Activated naive CD4-positive, alpha-beta T cell treated with anti-CD3 and anti-CD28 coated beads for 36 hours (primary cell): ENCODE data around the gene DRAP1. TPM values are rescaled to one million over a fixed set of nuclear protein-coding genes. Genes with fewer than 3 reads are reported as not detected.

ENCODE experiments used
- CTCF ChIA-PET: fragments of 350-600 bp; sonication (Branson Sonifier 250); formaldehyde crosslinking; loops from one replicate; lab custom pipeline; 2021; ENCODE audit warnings: antibody characterized with exemption; lab: Charles Lee
- DNase-seq: peaks from one replicate; pipeline ENCODE4 v3.0.0-alpha.2; 2020
- H3K27ac Mint-ChIP-seq: one replicate; pipeline ENCODE4 v1.8.0; 2021; ENCODE audit warnings: mild to moderate bottlenecking, mixed read lengths
- H3K27me3 Mint-ChIP-seq: one replicate; pipeline ENCODE4 v1.8.0; 2021; ENCODE audit warnings: low read depth, mixed read lengths
- H3K36me3 Mint-ChIP-seq: one replicate; pipeline ENCODE4 v1.8.0; 2021; ENCODE audit warnings: low read depth, mixed read lengths
- H3K4me1 Mint-ChIP-seq: one replicate; pipeline ENCODE4 v1.8.0; 2021; ENCODE audit warnings: low read depth, mixed read lengths
- H3K4me3 Mint-ChIP-seq: one replicate; pipeline ENCODE4 v1.8.0; 2021; ENCODE audit warnings: mild to moderate bottlenecking, moderate library complexity, mixed read lengths
- H3K9me3 Mint-ChIP-seq: one replicate; pipeline ENCODE4 v1.8.0; 2021; ENCODE audit warnings: mixed read lengths
- intact Hi-C: fragments of 100-400 bp; cut with micrococcal nuclease; formaldehyde crosslinking; loops from one replicate; pipeline ENCODE4 v1.15.1; 2023
- total RNA-seq, 2 experiments: library from RNA; stranded (reverse); gene quantifications; one replicate each; pipeline ENCODE4 v1.2.3, GENCODE V29; 2021

DRAP1 gene
- total RNA-seq, 2 experiments from 2014 or later = 117 to 134 TPM

GRCh38 chr11:65960824-65961266 is 41.6 kb downstream of the DRAP1 start:
- Mint-ChIP-seq H3K36me3 (peaks cover 14% of the 10 kb centered on the region), H3K4me1 (peaks cover 51% of the 10 kb centered on the region), H3K9me3 (no peaks in the 10 kb centered on the region), H3K4me3 (peak overlapping the region; percentile 95), H3K27me3 (no peaks in the 10 kb centered on the region), H3K27ac (peak overlapping the region; percentile 95)
- DNase-seq = no peak
- CTCF ChIA-PET = interaction anchor here (0.6 to 1.7 kb wide), 3 partner anchors 76 to 653 kb away, joined by 3 to 5 read pairs (median 3); no protein-coding TSS in a partner anchor
- intact Hi-C loops = loop anchor here (1.0 to 2.0 kb wide), 7 partner anchors 28 to 101 kb away; partner anchors contain the start of genes BANF1, C11orf68, CCDC85B and DRAP1

GRCh38 chr11:65961267-65962140 is 42.3 kb downstream of the DRAP1 start, which contains the start of gene SART1:
Gene SART1 (plus strand): TSS chr11:65961734. CDS start chr11:65961781, 47 bp downstream.
- Mint-ChIP-seq H3K4me1 (peaks cover 47% of the 10 kb centered on the region), H3K27me3 (no peaks in the 10 kb centered on the region), H3K4me3 (peak within 1 kb of the TSS; percentile 95), H3K27ac (peak within 1 kb of the TSS; percentile 95), H3K36me3 (peaks cover 18% of the 10 kb centered on the region), H3K9me3 (no peaks in the 10 kb centered on the region)
- CTCF ChIA-PET = interaction anchor here (1.0 to 1.7 kb wide), 3 partner anchors 76 to 88 kb away, joined by 3 to 5 read pairs (median 4); no protein-coding TSS in a partner anchor
- DNase-seq = peak; percentile 98
- intact Hi-C loops = loop anchor here (1.0 to 2.0 kb wide), 7 partner anchors 27 to 101 kb away; partner anchors contain the start of genes BANF1, C11orf68, CCDC85B and DRAP1

GRCh38 chr11:65962141-65962564 is 42.9 kb downstream of the DRAP1 start:
- Mint-ChIP-seq H3K27ac (peak overlapping the region; percentile 81), H3K4me3 (peak overlapping the region; percentile 95), H3K9me3 (no peaks in the 10 kb centered on the region), H3K36me3 (peaks cover 19% of the 10 kb centered on the region), H3K4me1 (peaks cover 40% of the 10 kb centered on the region), H3K27me3 (no peaks in the 10 kb centered on the region)
- CTCF ChIA-PET = interaction anchor here (1.2 kb wide), 1 partner anchor 78 kb away, joined by 4 read pairs; no protein-coding TSS in a partner anchor
- no peak for DNase-seq
- intact Hi-C loops = no loop called here

GRCh38 chr11:65964906-65965305 is 45.7 kb downstream of the DRAP1 start:
- no peaks in the 10 kb centered on the region for H3K9me3 Mint-ChIP-seq
- H3K4me3 Mint-ChIP-seq = no peak overlapping the region
- peaks cover 29% of the 10 kb centered on the region for H3K36me3 Mint-ChIP-seq
- no peak for DNase-seq
- H3K4me1 Mint-ChIP-seq = peaks cover 33% of the 10 kb centered on the region
- H3K27me3 Mint-ChIP-seq = no peaks in the 10 kb centered on the region
- CTCF ChIA-PET = interaction anchor here (1.0 to 1.6 kb wide), 3 partner anchors 23 to 80 kb away, joined by 3 to 8 read pairs (median 4); partner anchors contain the start of gene FIBP
- H3K27ac Mint-ChIP-seq = no peak overlapping the region
- intact Hi-C loops = no loop called here

- CTCF ChIA-PET = interaction anchor here (0.9 to 1.6 kb wide), 3 partner anchors 22 to 78 kb away, joined by 4 to 8 read pairs (median 4); partner anchors contain the start of gene FIBP
- H3K4me3 Mint-ChIP-seq = no peak overlapping the region
- no peaks in the 10 kb centered on the region for H3K27me3 Mint-ChIP-seq
- no peaks in the 10 kb centered on the region for H3K9me3 Mint-ChIP-seq
- no peak for DNase-seq
- peaks cover 31% of the 10 kb centered on the region for H3K4me1 Mint-ChIP-seq
- intact Hi-C loops = no loop called here
- H3K27ac Mint-ChIP-seq = no peak overlapping the region
- peaks cover 34% of the 10 kb centered on the region for H3K36me3 Mint-ChIP-seq
These were observed 46.9 kb downstream of the DRAP1 start for GRCh38 chr11:65965986-65966762.

- H3K4me3 Mint-ChIP-seq = no peak overlapping the region
- H3K27ac Mint-ChIP-seq = no peak overlapping the region
- peaks cover 35% of the 10 kb centered on the region for H3K36me3 Mint-ChIP-seq
- no peaks in the 10 kb centered on the region for H3K9me3 Mint-ChIP-seq
- intact Hi-C loops = no loop called here
- H3K27me3 Mint-ChIP-seq = no peaks in the 10 kb centered on the region
- CTCF ChIA-PET = no interaction called here
- no peak for DNase-seq
- H3K4me1 Mint-ChIP-seq = peaks cover 27% of the 10 kb centered on the region
These were observed 48.2 kb downstream of the DRAP1 start for GRCh38 chr11:65967329-65967934.

GRCh38 chr11:65968600-65969482 is 49.6 kb downstream of the DRAP1 start:
- intact Hi-C loops = no loop called here
- no peak for DNase-seq
- H3K36me3 Mint-ChIP-seq = peaks cover 41% of the 10 kb centered on the region
- CTCF ChIA-PET = interaction anchor here (0.6 to 1.1 kb wide), 4 partner anchors 14 to 67 kb away, joined by 3 to 4 read pairs (median 3); no protein-coding TSS in a partner anchor
- H3K4me1 Mint-ChIP-seq = peaks cover 13% of the 10 kb centered on the region
- H3K27ac Mint-ChIP-seq = no peak overlapping the region
- H3K9me3 Mint-ChIP-seq = no peaks in the 10 kb centered on the region
- no peak overlapping the region for H3K4me3 Mint-ChIP-seq
- H3K27me3 Mint-ChIP-seq = no peaks in the 10 kb centered on the region

Other genes starting within 250 kb of the DRAP1 start
- 10 to 100 TPM; 60.1 to 67.1 TPM for gene KAT5, start 207.2 kb upstream of the DRAP1 start, total RNA-seq
- gene RNASEH2C, start 198.6 kb upstream of the DRAP1 start, total RNA-seq = 10 to 100 TPM; 95.6 to 97.8 TPM
- 1 to 10 TPM; 6.2 to 6.3 TPM for gene AP5B1, start 138.4 kb upstream of the DRAP1 start, total RNA-seq
- gene OVOL1, start 132.4 kb upstream of the DRAP1 start, total RNA-seq = not detected
- 1 to 10 TPM; 1.5 to 2.0 TPM for gene SNX32, start 85.5 kb upstream of the DRAP1 start, total RNA-seq
- 1,000 to 10,000 TPM; 1,043 to 1,085 TPM for gene CFL1, start 61.2 kb upstream of the DRAP1 start, total RNA-seq
- 10 to 100 TPM; 51.4 to 54.7 TPM for gene MUS81, start 59.0 kb upstream of the DRAP1 start, total RNA-seq
- 10 to 100 TPM; 10.1 to 11.5 TPM for gene EFEMP2, start 46.6 kb upstream of the DRAP1 start, total RNA-seq
- under 1 TPM; 0.91 to 0.95 TPM for gene CTSW, start 39.6 kb upstream of the DRAP1 start, total RNA-seq
- 10 to 100 TPM; 83.1 to 86.6 TPM for gene FIBP, start 31.0 kb upstream of the DRAP1 start, total RNA-seq
- 10 to 100 TPM; 27.6 to 29.0 TPM for gene CCDC85B, start 28.8 kb upstream of the DRAP1 start, total RNA-seq
- gene FOSL1, start 19.0 kb upstream of the DRAP1 start, total RNA-seq = 1 to 10 TPM; 8.2 TPM
- gene C11orf68, start 364 bp upstream of the DRAP1 start, total RNA-seq = 10 to 100 TPM; 20.0 to 21.9 TPM
- gene TSGA10IP, start 26.1 kb downstream of the DRAP1 start, total RNA-seq = not detected
- gene SART1, start 42.3 kb downstream of the DRAP1 start, total RNA-seq = 10 to 100 TPM; 50.1 to 59.9 TPM
- 10 to 100 TPM; 31.2 to 31.7 TPM for gene EIF1AD, start 82.7 kb downstream of the DRAP1 start, total RNA-seq
- 100 to 1,000 TPM; 347 to 369 TPM for gene BANF1, start 83.1 kb downstream of the DRAP1 start, total RNA-seq
- not detected for gene CST6, start 92.6 kb downstream of the DRAP1 start, total RNA-seq
- not detected for gene CATSPER1, start 107.1 kb downstream of the DRAP1 start, total RNA-seq
- under 1 TPM in 1 of 2 experiments, not detected in 1; 0.17 TPM for gene GAL3ST3, start 129.7 kb downstream of the DRAP1 start, total RNA-seq
- 100 to 1,000 TPM; 319 to 321 TPM for gene SF3B2, start 132.9 kb downstream of the DRAP1 start, total RNA-seq
- gene PACS1, start 150.8 kb downstream of the DRAP1 start, total RNA-seq = 10 to 100 TPM; 77.8 to 80.7 TPM